Ovary (tissue), 3 donors: ENCODE results near the gene ROBO1.

ENCODE experiments used
- EP300 ChIP-seq: sonication (generic); formaldehyde crosslinking; IDR thresholded peaks from one replicate; pipeline ENCODE4 v1.6.1; 2017; ENCODE audit warnings: antibody characterized with exemption
- POLR2A ChIP-seq: fragments of 450-650 bp; IDR thresholded peaks from one replicate; pipeline ENCODE4 v1.6.1; 2017; ENCODE audit warnings: antibody characterized with exemption, mild to moderate bottlenecking, moderate library complexity
- TF ChIP-seq, protein P1 (sequence below), 3 donors: fragments of 450-650 bp in 2 of 3; fragments of 200-600 bp in 1 of 3; IDR thresholded peaks; one replicate each; pipeline versions ENCODE4 v1.5.1 to v1.8.0; 2016 to 2022; ENCODE audit warnings: antibody characterized with exemption in 3 of 3, mild to moderate bottlenecking in 1 of 3
- donor health status: DM: no; HTN: no; CAD: no.

DNA sequence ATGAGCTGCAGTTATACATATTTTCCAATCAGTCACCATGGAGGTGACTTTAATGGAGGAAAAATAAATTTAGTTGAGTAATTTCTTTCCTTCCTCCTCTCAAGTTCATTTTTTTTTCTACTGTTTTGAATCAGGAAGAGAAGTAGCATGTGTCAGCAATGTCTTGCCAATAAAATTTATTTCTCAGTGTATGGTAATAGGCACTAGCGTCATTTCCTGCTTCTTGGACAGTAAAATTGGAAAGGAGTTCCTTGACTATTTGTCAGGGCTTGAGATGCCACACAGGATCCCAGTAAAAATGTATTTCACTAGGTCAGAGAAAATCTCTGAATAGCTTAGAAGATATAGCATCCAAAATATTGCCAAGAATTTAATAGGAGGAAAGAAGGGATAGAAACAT, 605.9 kb downstream of the ROBO1 start:
- TF ChIP-seq, protein P1, sequence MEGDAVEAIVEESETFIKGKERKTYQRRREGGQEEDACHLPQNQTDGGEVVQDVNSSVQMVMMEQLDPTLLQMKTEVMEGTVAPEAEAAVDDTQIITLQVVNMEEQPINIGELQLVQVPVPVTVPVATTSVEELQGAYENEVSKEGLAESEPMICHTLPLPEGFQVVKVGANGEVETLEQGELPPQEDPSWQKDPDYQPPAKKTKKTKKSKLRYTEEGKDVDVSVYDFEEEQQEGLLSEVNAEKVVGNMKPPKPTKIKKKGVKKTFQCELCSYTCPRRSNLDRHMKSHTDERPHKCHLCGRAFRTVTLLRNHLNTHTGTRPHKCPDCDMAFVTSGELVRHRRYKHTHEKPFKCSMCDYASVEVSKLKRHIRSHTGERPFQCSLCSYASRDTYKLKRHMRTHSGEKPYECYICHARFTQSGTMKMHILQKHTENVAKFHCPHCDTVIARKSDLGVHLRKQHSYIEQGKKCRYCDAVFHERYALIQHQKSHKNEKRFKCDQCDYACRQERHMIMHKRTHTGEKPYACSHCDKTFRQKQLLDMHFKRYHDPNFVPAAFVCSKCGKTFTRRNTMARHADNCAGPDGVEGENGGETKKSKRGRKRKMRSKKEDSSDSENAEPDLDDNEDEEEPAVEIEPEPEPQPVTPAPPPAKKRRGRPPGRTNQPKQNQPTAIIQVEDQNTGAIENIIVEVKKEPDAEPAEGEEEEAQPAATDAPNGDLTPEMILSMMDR (IDR thresholded peaks at IDR 0.05), result no peak
- TF ChIP-seq EP300 (no peak), POLR2A (no peak)
